ENCODE measurements around the gene LAMB1.

Gene LAMB1

GRCh38 chr7:107955394-107955793 is 47.6 kb downstream of the LAMB1 start:
- H3K27ac Mint-ChIP-seq (ENCODE audit: low read depth) = no peak overlapping the region
- H3K4me1 Mint-ChIP-seq = no peaks in the 10 kb centered on the region
- H3K27me3 Mint-ChIP-seq = peaks cover 61% of the 10 kb centered on the region
- DNase-seq (ENCODE audit: low spot score in 2 of 2) (no peak), ATAC-seq (replicated peaks; ENCODE audit: extremely low read depth, poor library complexity, severe bottlenecking) (no peak)
- H3K4me3 Mint-ChIP-seq = no peak overlapping the region
- H3K9me3 Mint-ChIP-seq = no peaks in the 10 kb centered on the region
- no peaks in the 10 kb centered on the region for H3K36me3 Mint-ChIP-seq (ENCODE audit: insufficient read depth)

- H3K9me3 Mint-ChIP-seq = no peaks in the 10 kb centered on the region
- H3K4me1 Mint-ChIP-seq = no peaks in the 10 kb centered on the region
- DNase-seq (ENCODE audit: low spot score in 2 of 2) (no peak), ATAC-seq (replicated peaks; ENCODE audit: extremely low read depth, poor library complexity, severe bottlenecking) (no peak)
- H3K4me3 Mint-ChIP-seq = no peak overlapping the region
- no peak overlapping the region for H3K27ac Mint-ChIP-seq (ENCODE audit: low read depth)
- no peaks in the 10 kb centered on the region for H3K36me3 Mint-ChIP-seq (ENCODE audit: insufficient read depth)
- peaks cover 57% of the 10 kb centered on the region for H3K27me3 Mint-ChIP-seq
Observed at GRCh38 chr7:107953924-107954303, 49.0 kb downstream of the LAMB1 start.

- Mint-ChIP-seq H3K9me3 (no peaks in the 10 kb centered on the region), H3K27me3 (peaks cover 57% of the 10 kb centered on the region), H3K4me3 (no peak overlapping the region), H3K4me1 (no peaks in the 10 kb centered on the region), H3K36me3 (ENCODE audit: insufficient read depth) (no peaks in the 10 kb centered on the region), H3K27ac (ENCODE audit: low read depth) (no peak overlapping the region)
- no peak for DNase-seq (ENCODE audit: low spot score in 2 of 2)
- ATAC-seq (replicated peaks; ENCODE audit: extremely low read depth, poor library complexity, severe bottlenecking) = no peak
Observed at GRCh38 chr7:107953265-107953923, 49.6 kb downstream of the LAMB1 start.

- Mint-ChIP-seq H3K27ac (ENCODE audit: low read depth) (no peak overlapping the region), H3K27me3 (peaks cover 47% of the 10 kb centered on the region), H3K36me3 (ENCODE audit: insufficient read depth) (no peaks in the 10 kb centered on the region), H3K9me3 (no peaks in the 10 kb centered on the region), H3K4me1 (no peaks in the 10 kb centered on the region), H3K4me3 (no peak overlapping the region)
- ATAC-seq (replicated peaks; ENCODE audit: extremely low read depth, poor library complexity, severe bottlenecking) (no peak), DNase-seq (ENCODE audit: low spot score in 2 of 2) (no peak)
Observed at GRCh38 chr7:107951896-107952295, 51.1 kb downstream of the LAMB1 start.

GRCh38 chr7:107951172-107951787 is 51.7 kb downstream of the LAMB1 start:
- DNase-seq (ENCODE audit: low spot score in 2 of 2) (no peak), ATAC-seq (replicated peaks; ENCODE audit: extremely low read depth, poor library complexity, severe bottlenecking) (no peak)
- no peak overlapping the region for H3K4me3 Mint-ChIP-seq
- H3K36me3 Mint-ChIP-seq (ENCODE audit: insufficient read depth) = no peaks in the 10 kb centered on the region
- H3K27me3 Mint-ChIP-seq = peaks cover 41% of the 10 kb centered on the region
- no peaks in the 10 kb centered on the region for H3K9me3 Mint-ChIP-seq
- no peaks in the 10 kb centered on the region for H3K4me1 Mint-ChIP-seq
- no peak overlapping the region for H3K27ac Mint-ChIP-seq (ENCODE audit: low read depth)

- Mint-ChIP-seq H3K27ac (ENCODE audit: low read depth) (no peak overlapping the region), H3K4me3 (no peak overlapping the region), H3K9me3 (no peaks in the 10 kb centered on the region), H3K36me3 (ENCODE audit: insufficient read depth) (no peaks in the 10 kb centered on the region), H3K4me1 (no peaks in the 10 kb centered on the region), H3K27me3 (peaks cover 37% of the 10 kb centered on the region)
- no peak for ATAC-seq (replicated peaks; ENCODE audit: extremely low read depth, poor library complexity, severe bottlenecking)
- no peak for DNase-seq (ENCODE audit: low spot score in 2 of 2)
Observed at GRCh38 chr7:107949443-107949935, 53.5 kb downstream of the LAMB1 start.

- no peaks in the 10 kb centered on the region for H3K4me1 Mint-ChIP-seq
- DNase-seq (ENCODE audit: low spot score in 2 of 2) (no peak), ATAC-seq (replicated peaks; ENCODE audit: extremely low read depth, poor library complexity, severe bottlenecking) (no peak)
- peaks cover 37% of the 10 kb centered on the region for H3K27me3 Mint-ChIP-seq
- H3K36me3 Mint-ChIP-seq (ENCODE audit: insufficient read depth) = no peaks in the 10 kb centered on the region
- no peak overlapping the region for H3K4me3 Mint-ChIP-seq
- H3K27ac Mint-ChIP-seq (ENCODE audit: low read depth) = no peak overlapping the region
- no peaks in the 10 kb centered on the region for H3K9me3 Mint-ChIP-seq
Observed at GRCh38 chr7:107948645-107949442, 54.1 kb downstream of the LAMB1 start.

GRCh38 chr7:107946881-107947280 is 56.1 kb downstream of the LAMB1 start:
- Mint-ChIP-seq H3K9me3 (no peaks in the 10 kb centered on the region), H3K27ac (ENCODE audit: low read depth) (no peak overlapping the region), H3K4me1 (no peaks in the 10 kb centered on the region), H3K4me3 (no peak overlapping the region), H3K36me3 (ENCODE audit: insufficient read depth) (no peaks in the 10 kb centered on the region), H3K27me3 (peaks cover 26% of the 10 kb centered on the region)
- ATAC-seq (replicated peaks; ENCODE audit: extremely low read depth, poor library complexity, severe bottlenecking) (no peak), DNase-seq (ENCODE audit: low spot score in 2 of 2) (no peak)

GRCh38 chr7:107946451-107946850 is 56.5 kb downstream of the LAMB1 start:
- Mint-ChIP-seq H3K9me3 (no peaks in the 10 kb centered on the region), H3K4me1 (no peaks in the 10 kb centered on the region), H3K27ac (ENCODE audit: low read depth) (no peak overlapping the region), H3K4me3 (no peak overlapping the region), H3K27me3 (peaks cover 21% of the 10 kb centered on the region), H3K36me3 (ENCODE audit: insufficient read depth) (no peaks in the 10 kb centered on the region)
- no peak for ATAC-seq (replicated peaks; ENCODE audit: extremely low read depth, poor library complexity, severe bottlenecking)
- no peak for DNase-seq (ENCODE audit: low spot score in 2 of 2)

- ATAC-seq (replicated peaks; ENCODE audit: extremely low read depth, poor library complexity, severe bottlenecking) (no peak), DNase-seq (ENCODE audit: low spot score in 2 of 2) (no peak)
- Mint-ChIP-seq H3K27me3 (peaks cover 15% of the 10 kb centered on the region), H3K36me3 (ENCODE audit: insufficient read depth) (no peaks in the 10 kb centered on the region), H3K27ac (ENCODE audit: low read depth) (no peak overlapping the region), H3K4me1 (no peaks in the 10 kb centered on the region), H3K4me3 (no peak overlapping the region), H3K9me3 (no peaks in the 10 kb centered on the region)
Observed at GRCh38 chr7:107945332-107945731, 57.6 kb downstream of the LAMB1 start.

- no peak overlapping the region for H3K27ac Mint-ChIP-seq (ENCODE audit: low read depth)
- no peaks in the 10 kb centered on the region for H3K36me3 Mint-ChIP-seq (ENCODE audit: insufficient read depth)
- H3K4me3 Mint-ChIP-seq = no peak overlapping the region
- no peaks in the 10 kb centered on the region for H3K9me3 Mint-ChIP-seq
- ATAC-seq (replicated peaks; ENCODE audit: extremely low read depth, poor library complexity, severe bottlenecking) (no peak), DNase-seq (ENCODE audit: low spot score in 2 of 2) (no peak)
- H3K4me1 Mint-ChIP-seq = no peaks in the 10 kb centered on the region
- peaks cover 12% of the 10 kb centered on the region for H3K27me3 Mint-ChIP-seq
Observed at GRCh38 chr7:107944411-107945169, 58.4 kb downstream of the LAMB1 start.

- Mint-ChIP-seq H3K4me3 (no peak overlapping the region), H3K27me3 (no peaks in the 10 kb centered on the region), H3K36me3 (ENCODE audit: insufficient read depth) (peaks cover 1% of the 10 kb centered on the region), H3K9me3 (no peaks in the 10 kb centered on the region), H3K4me1 (no peaks in the 10 kb centered on the region), H3K27ac (ENCODE audit: low read depth) (no peak overlapping the region)
- DNase-seq (ENCODE audit: low spot score in 2 of 2) (no peak), ATAC-seq (replicated peaks; ENCODE audit: extremely low read depth, poor library complexity, severe bottlenecking) (no peak)
Observed at GRCh38 chr7:107943018-107943417, 59.9 kb downstream of the LAMB1 start.

Measured in central memory CD8-positive, alpha-beta T cell (primary cell).